HepG2 (cell line): ENCODE data around the gene MB21D2. TPM values are rescaled to one million over a fixed set of nuclear protein-coding genes. Genes with fewer than 3 reads are reported as not detected.

Experiments
- BCL6 ChIP-seq: IDR thresholded peaks from 2 replicates; pipeline ENCODE4 v1.6.1; 2016; ENCODE audit warnings: missing genetic modification reagents, missing compliant biosample characterization
- CC2D1A ChIP-seq: sonication (generic); formaldehyde crosslinking; IDR thresholded peaks from 2 replicates; pipeline ENCODE4 v1.8.1; 2023; ENCODE audit warnings: mild to moderate bottlenecking, missing genetic modification reagents
- HNRNPL ChIP-seq: fragments of 200-400 bp; formaldehyde crosslinking; IDR thresholded peaks from 2 replicates; pipeline ENCODE4 v1.6.1; 2017; ENCODE audit warnings: mild to moderate bottlenecking, low read depth, low read length
- HOXA9 ChIP-seq: sonication (generic); formaldehyde crosslinking; IDR thresholded peaks from 2 replicates; pipeline ENCODE4 v1.8.1; 2022; ENCODE audit warnings: missing genetic modification reagents, mild to moderate bottlenecking, moderate library complexity, borderline replicate concordance
- NCOA5 ChIP-seq: sonication (generic); formaldehyde crosslinking; IDR thresholded peaks from 2 replicates; pipeline ENCODE4 v1.4.0; 2020; ENCODE audit warnings: missing genetic modification reagents
- NONO ChIP-seq, 2 experiments: fragments of 450-650 bp in 1 of 2; sonication (generic) in 1 of 2; formaldehyde crosslinking in 1 of 2; IDR thresholded peaks in 1 of 2; conservative IDR thresholded peaks in 1 of 2; 2 replicates each; pipeline versions ENCODE4 v1.6.1 to v1.8.0; 2017 to 2022; ENCODE audit warnings: mild to moderate bottlenecking in 1 of 2, missing genetic modification reagents in 1 of 2, moderate library complexity in 1 of 2
- RAD51 ChIP-seq: fragments of 450-650 bp; IDR thresholded peaks from 2 replicates; pipeline ENCODE4 v1.6.1; 2016; ENCODE audit warnings: borderline replicate concordance
- RBFOX2 ChIP-seq: fragments of 200-400 bp; formaldehyde crosslinking; IDR thresholded peaks from 2 replicates; pipeline ENCODE4 v1.6.1; 2017; ENCODE audit warnings: low read depth, mild to moderate bottlenecking, low read length
- SATB2 ChIP-seq: sonication (generic); formaldehyde crosslinking; IDR thresholded peaks from 2 replicates; pipeline ENCODE4 v1.5.0; 2020; ENCODE audit warnings: missing genetic modification reagents
- SIX4 ChIP-seq: sonication (generic); formaldehyde crosslinking; IDR thresholded peaks from 2 replicates; pipeline ENCODE4 v1.4.0; 2020; ENCODE audit warnings: missing genetic modification reagents
- SMARCC2 ChIP-seq: fragments of 450-650 bp; IDR thresholded peaks from 2 replicates; pipeline ENCODE4 v1.6.1; 2017; ENCODE audit warnings: antibody characterized with exemption, mild to moderate bottlenecking
- SPEN ChIP-seq: sonication (generic); formaldehyde crosslinking; IDR thresholded peaks from 2 replicates; pipeline ENCODE4 v1.5.1; 2020; ENCODE audit warnings: low read depth, mild to moderate bottlenecking, missing genetic modification reagents
- ZFP41 ChIP-seq: sonication (generic); formaldehyde crosslinking; IDR thresholded peaks from 2 replicates; pipeline ENCODE4 v1.4.0; 2020; ENCODE audit warnings: mild to moderate bottlenecking, missing genetic modification reagents, borderline replicate concordance
- ZNF264 ChIP-seq: sonication (generic); formaldehyde crosslinking; IDR thresholded peaks from 2 replicates; pipeline ENCODE4 v1.4.0; 2020; ENCODE audit warnings: missing genetic modification reagents
- ZNF432 ChIP-seq: sonication (generic); formaldehyde crosslinking; IDR thresholded peaks from 2 replicates; pipeline ENCODE4 v1.5.0; 2020; ENCODE audit warnings: missing genetic modification reagents, mild to moderate bottlenecking, borderline replicate concordance
- ZNF546 ChIP-seq: sonication (generic); formaldehyde crosslinking; conservative IDR thresholded peaks from 2 replicates; pipeline ENCODE4 v1.8.1; 2023; ENCODE audit warnings: mild to moderate bottlenecking, missing genetic modification reagents
- ZNF652 ChIP-seq: IDR thresholded peaks from 2 replicates; pipeline ENCODE4 v1.6.1; 2016; ENCODE audit warnings: low read depth, borderline replicate concordance
- ZNF776 ChIP-seq: sonication (generic); formaldehyde crosslinking; IDR thresholded peaks from 2 replicates; pipeline ENCODE4 v1.4.0; 2020; ENCODE audit warnings: mild to moderate bottlenecking, missing genetic modification reagents
- polyA plus RNA-seq, 8 experiments: library from polyadenylated mRNA; depleted of rRNA in 3 of 8; stranded (reverse) in 7 of 8; unstranded in 1 of 8; fragments of >200 nt; fragmentation: Illumina TruSeq in 4 of 8; extraction: Trizol in 4 of 8; gene quantifications; 2 replicates each; pipeline versions ENCODE4 v1.2.1 to v1.2.3, GENCODE V29; 2011 to 2016; ENCODE audit warnings: low read depth in 4 of 8, missing spikeins in 1 of 8, mixed read lengths in 1 of 8; ENCODE audit not compliant: insufficient read depth in 1 of 8
- total RNA-seq, 5 experiments: library from RNA; depleted of rRNA; stranded (reverse); fragments of >200 nt; fragmentation: Illumina TruSeq; extraction: Trizol; gene quantifications; 2 replicates each; pipeline ENCODE4 v1.2.3, GENCODE V29; 2016; ENCODE audit warnings: low read depth in 1 of 5
- TF ChIP-seq, protein P1 (sequence below): sonication (generic); formaldehyde crosslinking; IDR thresholded peaks from 2 replicates; pipeline ENCODE4 v1.4.0; 2020; ENCODE audit warnings: mild to moderate bottlenecking, missing genetic modification reagents, borderline replicate concordance
- TF ChIP-seq, protein P2 (sequence below): sonication (generic); formaldehyde crosslinking; IDR thresholded peaks from 2 replicates; pipeline ENCODE4 v1.5.0; 2020; ENCODE audit warnings: missing genetic modification reagents, mild to moderate bottlenecking, borderline replicate concordance
- TF ChIP-seq, protein P3 (sequence below): fragments of 450-650 bp; IDR thresholded peaks from 2 replicates; pipeline ENCODE4 v1.6.1; 2017; ENCODE audit warnings: mild to moderate bottlenecking

MB21D2 gene
- total and polyA plus RNA-seq, 2 of the 13 experiments (the other 11 are each of a cell fraction or from before 2014, with no cell fraction given) = 0.90 to 1.6 TPM

DNA sequence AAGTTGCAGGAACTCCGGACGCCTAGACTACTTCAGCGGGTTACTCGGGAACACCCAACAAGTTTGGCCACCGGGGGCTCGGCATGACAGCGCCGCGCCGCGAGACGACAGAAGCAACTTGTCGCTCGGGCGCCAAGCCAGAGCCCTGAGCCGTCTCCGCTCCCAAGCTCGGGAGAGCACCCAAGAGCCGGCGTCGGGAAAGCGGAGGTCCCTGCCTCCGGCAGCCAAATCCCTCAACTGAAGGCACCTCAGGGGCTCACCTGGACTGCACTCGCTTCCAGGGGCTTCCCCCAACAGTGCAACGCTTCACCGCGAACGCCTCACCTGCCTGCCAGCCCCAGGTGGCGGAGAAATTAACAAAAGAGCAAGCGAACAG, 640 bp downstream of the MB21D2 start (continued):
- no peak for TF ChIP-seq NCOA5 (CRISPR knock-in tag)
- TF ChIP-seq ZFP41 = no peak
- no peak for TF ChIP-seq RBFOX2
- no peak for TF ChIP-seq ZNF432 (CRISPR knock-in tag)
- no peak for TF ChIP-seq SMARCC2
- TF ChIP-seq CC2D1A = no peak
- TF ChIP-seq ZNF264 (CRISPR knock-in tag) = no peak
- no peak for TF ChIP-seq ZNF546 (CRISPR knock-in tag)
- no peak for TF ChIP-seq SPEN (CRISPR knock-in tag)
- no peak; the same call in 1 of the 2 replicates for TF ChIP-seq BCL6 (CRISPR knock-in tag)
- TF ChIP-seq ZNF776 = no peak
- TF ChIP-seq ZNF652 (CRISPR knock-in tag) = no peak
- TF ChIP-seq, protein P1, sequence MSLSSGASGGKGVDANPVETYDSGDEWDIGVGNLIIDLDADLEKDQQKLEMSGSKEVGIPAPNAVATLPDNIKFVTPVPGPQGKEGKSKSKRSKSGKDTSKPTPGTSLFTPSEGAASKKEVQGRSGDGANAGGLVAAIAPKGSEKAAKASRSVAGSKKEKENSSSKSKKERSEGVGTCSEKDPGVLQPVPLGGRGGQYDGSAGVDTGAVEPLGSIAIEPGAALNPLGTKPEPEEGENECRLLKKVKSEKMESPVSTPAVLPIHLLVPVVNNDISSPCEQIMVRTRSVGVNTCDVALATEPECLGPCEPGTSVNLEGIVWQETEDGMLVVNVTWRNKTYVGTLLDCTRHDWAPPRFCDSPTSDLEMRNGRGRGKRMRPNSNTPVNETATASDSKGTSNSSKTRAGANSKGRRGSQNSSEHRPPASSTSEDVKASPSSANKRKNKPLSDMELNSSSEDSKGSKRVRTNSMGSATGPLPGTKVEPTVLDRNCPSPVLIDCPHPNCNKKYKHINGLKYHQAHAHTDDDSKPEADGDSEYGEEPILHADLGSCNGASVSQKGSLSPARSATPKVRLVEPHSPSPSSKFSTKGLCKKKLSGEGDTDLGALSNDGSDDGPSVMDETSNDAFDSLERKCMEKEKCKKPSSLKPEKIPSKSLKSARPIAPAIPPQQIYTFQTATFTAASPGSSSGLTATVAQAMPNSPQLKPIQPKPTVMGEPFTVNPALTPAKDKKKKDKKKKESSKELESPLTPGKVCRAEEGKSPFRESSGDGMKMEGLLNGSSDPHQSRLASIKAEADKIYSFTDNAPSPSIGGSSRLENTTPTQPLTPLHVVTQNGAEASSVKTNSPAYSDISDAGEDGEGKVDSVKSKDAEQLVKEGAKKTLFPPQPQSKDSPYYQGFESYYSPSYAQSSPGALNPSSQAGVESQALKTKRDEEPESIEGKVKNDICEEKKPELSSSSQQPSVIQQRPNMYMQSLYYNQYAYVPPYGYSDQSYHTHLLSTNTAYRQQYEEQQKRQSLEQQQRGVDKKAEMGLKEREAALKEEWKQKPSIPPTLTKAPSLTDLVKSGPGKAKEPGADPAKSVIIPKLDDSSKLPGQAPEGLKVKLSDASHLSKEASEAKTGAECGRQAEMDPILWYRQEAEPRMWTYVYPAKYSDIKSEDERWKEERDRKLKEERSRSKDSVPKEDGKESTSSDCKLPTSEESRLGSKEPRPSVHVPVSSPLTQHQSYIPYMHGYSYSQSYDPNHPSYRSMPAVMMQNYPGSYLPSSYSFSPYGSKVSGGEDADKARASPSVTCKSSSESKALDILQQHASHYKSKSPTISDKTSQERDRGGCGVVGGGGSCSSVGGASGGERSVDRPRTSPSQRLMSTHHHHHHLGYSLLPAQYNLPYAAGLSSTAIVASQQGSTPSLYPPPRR = no peak
- TF ChIP-seq HOXA9 = no peak
- TF ChIP-seq HNRNPL = no peak
- TF ChIP-seq RAD51 = no peak
- TF ChIP-seq SIX4 (CRISPR knock-in tag) = no peak
- TF ChIP-seq, protein P2, sequence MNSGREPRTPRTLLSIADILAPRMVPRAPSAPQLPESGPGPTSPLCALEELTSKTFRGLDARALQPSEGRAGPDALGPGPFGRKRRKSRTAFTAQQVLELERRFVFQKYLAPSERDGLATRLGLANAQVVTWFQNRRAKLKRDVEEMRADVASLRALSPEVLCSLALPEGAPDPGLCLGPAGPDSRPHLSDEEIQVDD (CRISPR knock-in tag) = no peak
- no peak for TF ChIP-seq NONO (IDR thresholded peaks at IDR 0.05)
- no peak for TF ChIP-seq NONO (CRISPR knock-in tag; conservative IDR thresholded peaks at IDR 0.05)
- TF ChIP-seq, protein P3, sequence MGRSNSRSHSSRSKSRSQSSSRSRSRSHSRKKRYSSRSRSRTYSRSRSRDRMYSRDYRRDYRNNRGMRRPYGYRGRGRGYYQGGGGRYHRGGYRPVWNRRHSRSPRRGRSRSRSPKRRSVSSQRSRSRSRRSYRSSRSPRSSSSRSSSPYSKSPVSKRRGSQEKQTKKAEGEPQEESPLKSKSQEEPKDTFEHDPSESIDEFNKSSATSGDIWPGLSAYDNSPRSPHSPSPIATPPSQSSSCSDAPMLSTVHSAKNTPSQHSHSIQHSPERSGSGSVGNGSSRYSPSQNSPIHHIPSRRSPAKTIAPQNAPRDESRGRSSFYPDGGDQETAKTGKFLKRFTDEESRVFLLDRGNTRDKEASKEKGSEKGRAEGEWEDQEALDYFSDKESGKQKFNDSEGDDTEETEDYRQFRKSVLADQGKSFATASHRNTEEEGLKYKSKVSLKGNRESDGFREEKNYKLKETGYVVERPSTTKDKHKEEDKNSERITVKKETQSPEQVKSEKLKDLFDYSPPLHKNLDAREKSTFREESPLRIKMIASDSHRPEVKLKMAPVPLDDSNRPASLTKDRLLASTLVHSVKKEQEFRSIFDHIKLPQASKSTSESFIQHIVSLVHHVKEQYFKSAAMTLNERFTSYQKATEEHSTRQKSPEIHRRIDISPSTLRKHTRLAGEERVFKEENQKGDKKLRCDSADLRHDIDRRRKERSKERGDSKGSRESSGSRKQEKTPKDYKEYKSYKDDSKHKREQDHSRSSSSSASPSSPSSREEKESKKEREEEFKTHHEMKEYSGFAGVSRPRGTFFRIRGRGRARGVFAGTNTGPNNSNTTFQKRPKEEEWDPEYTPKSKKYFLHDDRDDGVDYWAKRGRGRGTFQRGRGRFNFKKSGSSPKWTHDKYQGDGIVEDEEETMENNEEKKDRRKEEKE = no peak
- TF ChIP-seq SATB2 (CRISPR knock-in tag) = no peak
